Left hindlimb (tissue), 1 donor: ENCODE results near the gene GALR1.
"Not testable (repeated sequence)": the region's sequence is repeated elsewhere in the genome, so short reads cannot be mapped to it uniquely, and the experiment has no call there.

Experiments
- DNase-seq: peaks from one replicate; pipeline ENCODE4 v3.0.0-alpha.2; 2018

GALR1 gene

GRCh38 chr18:77250926-77251729, 1.5 kb downstream of the GALR1 start:
- DNase-seq: no peak

GRCh38 chr18:77251730-77252050, 2.0 kb downstream of the GALR1 start:
- DNase-seq: no peak

GRCh38 chr18:77254711-77255405, 5.2 kb downstream of the GALR1 start:
- no peak for DNase-seq

- DNase-seq: no peak
These were observed 5.9 kb downstream of the GALR1 start for GRCh38 chr18:77255426-77256105.

- DNase-seq: no peak
These were observed 13.2 kb downstream of the GALR1 start for GRCh38 chr18:77262643-77263465.

- DNase-seq: no peak
These were observed 13.8 kb downstream of the GALR1 start for GRCh38 chr18:77263466-77263763.

- DNase-seq: no peak
These were observed 18.3 kb downstream of the GALR1 start for GRCh38 chr18:77267969-77268368.

GRCh38 chr18:77268456-77268855, 18.8 kb downstream of the GALR1 start:
- DNase-seq: no peak

GRCh38 chr18:77271576-77272481, 22.2 kb downstream of the GALR1 start:
- no peak for DNase-seq

- DNase-seq: not testable (repeated sequence)
These were observed 41.2 kb downstream of the GALR1 start for GRCh38 chr18:77290841-77291240.

- no peak for DNase-seq
These were observed 48.5 kb downstream of the GALR1 start for GRCh38 chr18:77298172-77298571.

- DNase-seq: no peak
These were observed 50.1 kb downstream of the GALR1 start for GRCh38 chr18:77299706-77300105.

- no peak for DNase-seq
These were observed 50.9 kb downstream of the GALR1 start for GRCh38 chr18:77300579-77300978.

GRCh38 chr18:77304268-77304667, 54.6 kb downstream of the GALR1 start:
- no peak for DNase-seq

- no peak for DNase-seq
These were observed 56.0 kb downstream of the GALR1 start for GRCh38 chr18:77305676-77306075.

- DNase-seq: no peak
These were observed 58.6 kb downstream of the GALR1 start for GRCh38 chr18:77308216-77308615.

- no peak for DNase-seq
These were observed 64.9 kb downstream of the GALR1 start for GRCh38 chr18:77314511-77314910.

- DNase-seq: no peak
These were observed 65.3 kb downstream of the GALR1 start for GRCh38 chr18:77314952-77315351.

- DNase-seq: no peak
These were observed 66.4 kb downstream of the GALR1 start for GRCh38 chr18:77316008-77316407.

- no peak for DNase-seq
These were observed 67.0 kb downstream of the GALR1 start for GRCh38 chr18:77316641-77317040.

- DNase-seq: no peak
These were observed 71.4 kb downstream of the GALR1 start for GRCh38 chr18:77320971-77321559.
